NCI-H446 treated with DMSO at 0.1 percent for 48 hours (cell line): Measurements from ENCODE around the gene CTSA.
"Not testable (repeated sequence)": the region's sequence is repeated elsewhere in the genome, so short reads cannot be mapped to it uniquely, and the experiment has no call there.

Source experiments
- DNase-seq: peaks from one replicate; lab custom pipeline; 2025; lab: John Stamatoyannopoulos, UW

Gene CTSA

DNA sequence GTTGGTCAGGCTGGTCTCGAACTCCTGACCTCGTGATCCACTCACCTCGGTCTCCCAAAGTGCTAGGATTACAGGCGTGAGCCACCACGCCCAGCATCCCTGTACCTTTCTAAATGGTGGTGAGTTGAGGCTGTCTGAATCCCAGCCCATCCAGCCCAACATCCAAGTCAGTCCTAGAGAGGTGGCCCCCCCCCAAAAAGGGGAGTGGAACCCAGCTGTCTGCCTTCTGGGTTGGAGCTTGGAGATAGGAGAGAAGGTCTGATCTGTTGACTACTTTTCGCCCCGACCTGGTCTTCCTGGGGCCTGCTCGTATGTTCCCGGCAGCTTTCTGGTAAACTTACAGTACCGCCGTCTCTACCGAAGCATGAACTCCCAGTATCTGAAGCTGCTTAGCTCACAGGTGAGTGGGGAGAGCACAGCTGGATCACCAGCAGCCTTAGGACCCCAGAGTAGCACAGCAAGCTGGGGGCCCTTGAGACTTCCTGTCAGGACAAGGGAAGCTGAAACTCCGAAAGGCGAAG is 5.6 kb downstream of the CTSA start:
- DNase-seq = no peak

DNA sequence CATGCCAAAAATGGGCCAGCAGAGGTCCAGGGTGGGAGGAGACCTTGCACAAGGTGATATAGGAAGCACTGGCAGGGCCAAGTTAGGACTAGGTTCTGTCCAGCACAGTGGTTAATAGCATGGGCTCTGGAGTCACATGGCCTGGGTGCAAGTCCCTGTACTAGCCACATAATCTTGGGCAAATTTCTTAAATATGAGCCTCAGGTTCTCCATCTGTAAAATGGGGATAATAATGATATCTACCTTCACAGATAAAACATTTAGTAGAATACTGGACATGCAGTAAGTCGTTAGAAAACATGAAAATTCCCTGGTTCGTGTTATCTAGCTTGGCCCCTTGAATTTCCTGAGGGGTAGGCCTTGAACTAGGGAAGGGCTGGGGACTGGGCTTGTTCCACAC is 6.2 kb downstream of the CTSA start:
- no peak for DNase-seq

DNA sequence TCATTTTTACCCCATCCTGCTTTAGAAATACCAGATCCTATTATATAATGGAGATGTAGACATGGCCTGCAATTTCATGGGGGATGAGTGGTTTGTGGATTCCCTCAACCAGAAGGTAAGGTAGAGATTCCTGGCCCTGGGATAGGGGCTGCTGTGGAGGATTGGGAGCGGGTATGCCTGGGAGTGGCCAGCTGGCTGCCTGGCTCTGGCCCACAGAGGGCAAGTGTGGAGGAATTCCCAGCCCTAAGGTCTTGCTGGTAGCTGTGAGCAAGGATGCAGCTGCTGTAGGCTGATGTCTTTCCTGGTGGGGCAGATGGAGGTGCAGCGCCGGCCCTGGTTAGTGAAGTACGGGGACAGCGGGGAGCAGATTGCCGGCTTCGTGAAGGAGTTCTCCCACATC is 6.6 kb downstream of the CTSA start:
- DNase-seq = no peak

DNA sequence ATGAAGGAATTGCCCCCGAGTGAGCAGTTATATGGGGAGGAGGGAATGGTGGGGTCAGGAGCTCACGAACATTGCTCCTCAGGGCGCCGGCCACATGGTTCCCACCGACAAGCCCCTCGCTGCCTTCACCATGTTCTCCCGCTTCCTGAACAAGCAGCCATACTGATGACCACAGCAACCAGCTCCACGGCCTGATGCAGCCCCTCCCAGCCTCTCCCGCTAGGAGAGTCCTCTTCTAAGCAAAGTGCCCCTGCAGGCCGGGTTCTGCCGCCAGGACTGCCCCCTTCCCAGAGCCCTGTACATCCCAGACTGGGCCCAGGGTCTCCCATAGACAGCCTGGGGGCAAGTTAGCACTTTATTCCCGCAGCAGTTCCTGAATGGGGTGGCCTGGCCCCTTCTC is 7.2 kb downstream of the CTSA start:
- DNase-seq = no peak

DNA sequence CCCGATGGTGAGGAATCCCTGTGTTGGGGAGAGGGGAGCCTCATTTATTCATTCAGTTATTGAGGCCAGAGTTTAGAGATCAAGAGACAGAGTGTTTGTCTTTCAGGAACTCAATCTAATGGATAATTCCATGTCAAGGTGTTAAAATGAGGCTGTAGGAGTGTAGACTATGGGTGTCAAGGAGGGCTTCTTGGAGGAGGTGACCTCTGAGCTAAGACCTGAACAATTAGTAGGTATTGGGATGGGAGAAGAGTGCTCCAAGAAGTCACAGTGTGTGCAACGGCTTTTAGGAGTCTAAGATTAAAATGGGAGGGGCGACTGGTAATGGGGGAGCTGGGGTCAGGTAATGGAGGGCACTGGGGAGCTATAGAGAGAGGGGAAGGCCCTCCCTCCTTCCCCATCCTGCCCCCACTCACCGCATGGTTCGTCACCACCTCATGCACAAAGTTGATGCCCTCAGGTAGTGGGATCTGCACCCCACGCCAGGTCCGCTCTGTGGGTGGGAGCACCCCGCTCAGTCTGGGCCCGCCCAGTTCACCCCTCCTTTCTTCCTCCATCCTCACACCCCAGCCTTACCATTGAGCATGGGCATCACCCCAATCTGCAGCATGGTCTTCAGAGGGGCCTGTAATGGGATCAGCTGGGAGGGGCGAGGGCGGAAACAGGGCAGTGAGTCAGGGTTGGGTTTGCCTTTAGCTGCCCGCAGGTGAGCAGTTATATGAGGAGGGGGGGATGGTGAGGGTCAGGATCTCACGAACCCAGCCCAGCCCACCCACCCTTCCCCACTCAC is 8.1 kb downstream of the CTSA start:
- DNase-seq = no peak

DNA sequence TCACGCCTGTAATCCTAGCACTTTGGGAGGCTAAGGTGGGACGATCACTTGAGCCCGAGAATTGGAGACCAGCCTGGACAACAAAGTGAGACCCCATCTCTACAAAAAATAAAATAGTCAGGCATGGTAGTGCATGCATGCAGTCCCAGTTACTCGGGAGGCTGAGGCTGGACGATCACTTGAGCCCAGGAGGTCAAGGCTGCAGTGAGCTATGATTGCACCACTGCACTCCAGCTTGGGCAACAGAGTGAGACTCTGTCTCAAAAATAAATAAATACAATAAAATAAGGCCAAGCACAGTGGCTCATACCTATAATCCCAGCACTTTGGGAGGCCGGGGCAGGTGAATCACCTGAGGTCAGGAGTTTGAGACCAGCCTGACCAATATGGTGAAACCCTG is 10.2 kb downstream of the CTSA start:
- not testable (repeated sequence) for DNase-seq

DNA sequence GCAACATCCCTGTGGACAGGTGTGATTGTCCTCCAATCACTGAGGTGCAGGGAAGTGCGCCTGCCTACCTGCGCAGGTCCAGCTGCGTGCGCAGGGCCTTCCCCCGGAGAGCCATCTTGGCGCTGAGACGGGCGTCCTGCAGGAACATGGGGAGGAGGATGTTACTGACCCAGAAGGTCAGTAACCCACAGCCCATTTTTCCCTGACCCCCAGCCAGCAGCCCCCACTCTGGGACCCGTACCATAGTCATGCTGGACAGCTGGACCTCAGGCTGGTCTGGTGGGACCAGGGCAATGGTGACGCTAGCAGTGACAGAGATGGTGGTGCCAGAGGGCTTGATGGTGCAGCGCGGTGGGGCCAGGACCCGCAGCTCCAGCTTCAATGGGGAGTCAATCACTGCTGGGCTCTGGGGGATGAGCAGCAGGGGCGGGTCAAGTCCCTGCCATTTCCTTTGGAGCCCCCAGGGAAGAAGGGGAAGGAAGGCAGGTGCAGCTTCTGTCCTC is 11.1 kb downstream of the CTSA start:
- DNase-seq = no peak

DNA sequence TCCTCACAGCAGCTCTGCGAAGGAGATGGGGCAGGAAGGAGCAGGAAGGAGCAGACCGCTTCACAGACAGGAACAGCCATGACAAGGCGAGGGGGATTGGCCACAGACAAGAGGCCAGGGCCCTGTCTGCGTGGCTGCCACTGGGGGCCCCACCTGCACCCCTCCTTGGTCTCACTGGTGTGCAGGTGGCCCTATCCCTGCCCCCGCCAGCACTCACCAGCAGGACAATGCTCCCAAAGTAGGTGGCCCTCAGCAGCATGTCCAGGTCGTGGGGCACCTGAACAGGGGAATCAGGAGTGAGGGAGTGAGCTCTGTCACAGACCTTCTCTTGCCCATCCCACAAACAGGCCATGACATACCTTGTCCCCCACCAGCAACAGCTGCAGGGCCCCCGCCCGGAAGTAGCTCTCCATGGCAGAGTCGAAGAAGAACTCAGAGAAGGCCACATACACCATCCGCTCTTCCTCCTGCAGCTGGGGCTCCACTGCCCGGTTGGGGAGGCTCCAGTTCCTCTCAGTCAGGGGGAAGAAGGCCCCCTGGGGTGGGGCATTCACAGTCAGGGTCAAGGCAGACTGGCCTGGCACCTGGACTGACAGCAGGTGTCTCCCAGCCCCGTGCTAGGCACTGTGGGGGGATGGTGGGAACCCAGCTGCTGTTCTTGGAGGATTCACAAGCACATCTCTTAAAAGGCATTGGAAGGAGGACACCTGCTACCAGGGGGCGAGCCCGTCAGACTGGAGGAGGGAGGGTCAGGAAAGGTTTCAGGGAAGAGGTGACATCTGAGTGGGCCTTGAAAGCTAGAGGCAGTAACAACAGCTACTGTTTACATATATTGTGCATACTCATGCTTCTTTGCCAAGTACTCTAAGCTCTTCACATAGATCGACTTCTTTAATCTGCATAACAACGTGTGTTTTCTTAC is 13.7 kb downstream of the CTSA start:
- DNase-seq = no peak

DNA sequence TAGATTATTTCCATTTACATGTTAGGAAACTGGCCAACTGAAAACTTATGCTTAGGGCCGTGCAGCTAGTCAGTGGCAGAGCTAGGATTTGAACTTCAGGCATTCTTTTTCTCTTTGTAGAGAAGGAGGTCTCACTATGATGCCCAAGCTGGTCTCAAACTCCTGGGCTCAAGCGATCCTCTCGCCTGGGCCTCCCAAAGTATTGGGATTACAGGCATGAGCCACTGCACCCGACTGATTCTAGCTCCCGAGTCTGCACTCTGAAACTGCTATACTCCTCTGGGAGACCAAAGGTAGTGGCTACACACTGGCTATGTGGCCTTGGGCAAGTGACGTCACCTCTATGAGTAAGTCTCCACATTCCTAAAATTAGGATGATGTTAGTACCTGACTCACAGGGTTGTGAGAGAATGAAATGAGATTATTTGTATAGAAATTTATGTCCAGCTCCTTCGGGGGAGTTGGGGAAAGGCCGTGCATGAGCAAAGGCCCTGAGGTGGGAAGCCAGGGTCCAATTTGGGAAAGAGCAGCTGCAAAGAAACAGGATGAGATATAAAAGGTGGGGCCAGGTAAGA is 14.5 kb downstream of the CTSA start:
- DNase-seq = no peak

DNA sequence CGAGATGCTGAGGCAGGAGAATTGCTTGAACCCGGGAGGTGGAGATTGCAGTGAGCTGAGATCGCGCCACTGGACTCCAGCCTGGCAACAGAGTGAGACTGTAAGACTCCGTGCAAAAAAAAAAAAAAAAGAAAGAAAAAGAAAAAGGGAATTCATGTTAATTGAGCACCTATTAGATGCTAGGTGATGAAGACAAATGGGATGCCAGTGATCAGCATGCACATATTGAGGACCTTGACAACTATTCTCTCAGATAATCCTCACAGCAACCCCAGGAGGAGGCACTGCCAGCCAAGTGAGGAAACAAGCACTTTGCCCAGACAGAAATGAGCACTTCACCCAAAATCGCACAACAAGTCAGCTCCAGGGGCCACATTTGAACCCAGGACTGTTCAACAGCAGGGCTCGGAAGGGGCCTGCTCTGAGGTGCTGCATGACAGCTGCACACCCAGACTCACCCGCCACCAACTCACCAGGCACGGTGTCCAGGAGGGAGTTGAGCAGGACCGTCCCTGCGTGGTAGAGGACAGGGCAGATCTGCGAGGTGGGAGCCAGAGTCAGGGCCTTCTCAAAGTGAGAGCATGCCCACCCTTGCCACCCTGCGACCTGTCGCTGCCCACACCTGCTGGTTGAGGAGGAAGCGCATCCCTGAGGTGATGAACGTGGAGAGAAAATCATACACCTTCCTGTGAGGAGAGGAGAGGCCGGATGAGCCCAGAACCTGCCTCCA is 16.2 kb downstream of the CTSA start:
- no peak for DNase-seq

DNA sequence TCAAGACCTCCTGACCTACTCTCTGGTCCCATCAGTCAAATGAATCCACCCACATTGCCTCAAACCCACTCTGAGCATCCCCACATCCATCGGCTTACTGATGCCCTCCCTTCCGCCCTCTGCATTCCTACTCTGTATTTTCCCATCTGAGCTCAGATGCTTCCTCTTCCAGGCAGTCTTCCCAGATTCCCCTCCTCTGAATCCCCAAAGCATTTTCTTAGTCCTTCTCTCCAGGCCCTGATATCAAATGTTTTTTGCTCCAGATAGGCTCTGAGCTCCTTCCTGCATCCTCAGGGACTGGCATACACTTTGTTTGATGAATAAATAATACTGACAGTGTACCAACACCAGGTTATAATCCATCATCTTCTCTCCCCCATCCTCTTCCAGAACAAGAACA is 16.9 kb downstream of the CTSA start:
- DNase-seq = no peak

DNA sequence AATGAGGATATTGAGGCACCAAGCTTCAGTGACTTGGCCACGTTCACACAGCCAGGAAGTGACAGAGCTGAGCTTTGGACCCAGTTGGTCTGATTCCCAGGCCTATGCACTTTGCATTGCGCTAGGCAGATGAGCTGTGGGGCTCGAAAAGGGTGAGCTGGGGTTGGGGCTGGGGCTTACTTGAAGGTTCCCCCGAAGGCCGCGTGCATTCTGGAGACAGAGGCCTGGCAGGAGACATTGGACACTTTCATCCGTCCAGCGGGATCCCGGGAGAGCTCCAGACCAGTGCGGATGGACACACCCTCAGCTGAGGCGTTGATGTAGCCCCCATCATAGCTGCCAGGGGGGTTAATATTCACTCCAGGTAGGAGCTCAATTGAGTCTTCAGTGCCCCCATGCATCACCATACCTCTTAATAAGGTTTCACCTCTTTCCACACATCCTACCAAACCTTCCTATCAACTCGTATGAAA is 18.2 kb downstream of the CTSA start:
- no peak for DNase-seq

DNA sequence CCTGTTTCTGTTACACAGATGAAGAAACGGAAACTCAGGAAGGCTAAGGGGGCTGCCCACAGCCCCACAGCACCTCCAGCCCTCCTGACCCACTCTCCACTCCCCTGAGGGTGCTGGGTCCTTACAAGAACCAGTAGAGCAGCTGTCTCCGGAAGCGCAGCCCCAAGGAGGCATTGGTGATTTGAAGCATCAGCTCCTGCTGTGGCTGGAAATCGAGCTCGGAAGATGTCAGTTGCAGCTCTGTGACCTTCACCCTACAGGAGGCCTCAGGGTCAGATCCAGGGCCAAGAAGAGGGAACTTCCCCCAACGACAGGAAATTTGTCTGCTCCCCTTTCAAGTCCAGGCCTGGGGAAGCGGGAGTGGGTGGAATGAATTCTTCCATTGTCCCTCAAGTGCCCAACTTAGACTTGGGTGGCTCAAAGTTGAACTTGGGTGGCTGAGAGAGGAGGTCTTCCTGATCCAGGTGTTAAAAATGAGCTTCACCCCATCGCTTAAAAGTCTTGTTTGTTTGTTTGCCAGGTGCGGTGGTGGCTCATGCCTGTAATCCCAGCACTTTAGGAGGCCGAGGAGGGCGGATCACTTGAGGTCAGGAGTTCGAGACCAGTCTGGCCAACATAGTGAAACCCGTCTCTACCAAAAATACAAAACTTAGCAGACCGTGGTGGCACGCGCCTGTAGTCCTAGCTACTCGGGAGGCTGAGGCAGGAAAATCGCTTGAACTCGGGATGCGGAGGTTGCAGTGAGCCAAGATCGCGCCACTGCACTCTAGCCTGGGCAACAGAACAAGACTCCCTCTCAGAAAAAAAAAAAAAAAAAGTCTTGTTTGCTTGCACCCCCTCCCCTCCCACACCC is 18.9 kb downstream of the CTSA start:
- no peak for DNase-seq

DNA sequence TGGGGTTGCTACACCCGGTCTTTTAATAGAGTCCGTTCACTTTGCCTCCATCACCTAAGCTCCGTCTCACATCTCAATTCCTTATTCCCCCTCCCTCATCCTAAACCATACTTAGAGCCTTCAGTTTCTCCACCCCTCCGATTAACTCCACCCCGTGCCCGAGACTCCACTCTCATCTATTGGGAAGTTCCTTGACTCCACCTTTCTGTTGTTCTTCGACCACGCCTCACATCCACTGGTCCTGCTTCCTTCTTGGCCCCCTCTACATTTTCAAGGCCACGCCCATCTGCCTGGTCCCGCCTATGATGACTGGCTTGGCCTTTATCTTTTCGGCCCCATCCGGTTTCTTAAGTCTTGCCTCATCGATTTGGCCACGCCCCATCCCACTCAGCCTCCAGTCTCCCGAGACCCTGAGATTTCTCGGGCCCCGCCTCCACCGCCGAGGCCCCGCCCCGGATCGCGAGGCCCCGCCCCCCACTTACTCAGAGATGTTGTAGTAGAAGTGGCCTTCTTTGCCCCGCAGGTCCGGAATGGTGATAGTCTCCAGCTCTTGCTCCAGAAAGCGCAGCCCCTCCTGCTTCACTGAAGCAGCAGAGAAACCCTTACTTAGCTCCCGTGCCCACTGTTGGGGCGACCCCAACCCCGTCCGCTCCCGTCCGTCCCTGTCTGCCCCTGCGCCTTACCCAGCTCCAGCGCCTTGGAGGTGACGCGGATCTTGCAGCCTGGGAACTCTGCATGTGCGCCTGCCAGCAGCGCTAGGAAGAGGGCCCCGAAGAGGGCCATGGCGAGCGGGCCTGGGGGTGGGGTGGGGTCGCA is 19.7 kb downstream of the CTSA start:
- peak; percentile 40 for DNase-seq

DNA sequence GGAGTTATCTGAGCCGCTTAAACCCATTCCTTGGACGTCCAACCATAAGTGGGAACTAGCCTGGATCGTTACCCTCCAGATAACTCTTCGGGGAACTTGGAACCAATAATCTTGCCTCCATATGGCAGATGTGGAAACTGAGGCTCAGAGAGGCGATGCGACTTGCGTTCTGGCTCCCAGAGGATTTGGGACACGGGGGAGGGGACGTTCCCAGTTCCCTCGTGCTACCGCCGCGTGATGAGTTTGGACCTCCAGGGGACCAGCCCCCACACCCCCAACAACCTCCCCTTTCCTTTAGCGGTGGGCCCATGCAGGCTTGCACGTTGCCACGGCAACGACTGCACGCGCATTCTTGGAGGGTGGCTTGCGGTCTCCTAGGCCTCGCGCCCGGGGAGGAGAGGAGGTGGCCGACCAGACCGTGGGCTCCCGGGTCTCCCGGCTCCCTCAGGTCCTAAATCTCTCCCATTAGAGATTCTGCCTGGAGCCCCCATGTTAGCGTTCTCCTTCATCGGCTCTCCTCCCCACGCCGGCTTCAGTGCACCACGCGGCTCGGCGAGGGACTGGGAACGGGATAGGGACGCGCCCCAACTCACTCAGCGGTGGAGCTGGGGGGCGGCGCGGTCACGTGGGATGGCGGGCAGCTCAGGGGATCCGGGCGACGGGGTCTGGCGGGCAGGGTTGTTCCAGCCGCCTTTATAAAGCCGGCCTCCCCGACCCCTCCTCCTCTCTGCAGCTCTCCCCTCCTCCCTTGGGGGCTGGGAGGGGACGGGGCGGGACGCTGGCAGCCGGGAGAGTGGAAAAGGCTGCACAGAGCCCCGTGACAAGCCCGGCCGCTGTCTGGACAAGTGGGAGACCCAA is 20.6 kb downstream of the CTSA start, which contains the start of gene PLTP:
TSS of gene PLTP (minus strand) at position 670 of the 858 bp plus-strand sequence. CDS start 703 bp downstream, outside the sequence.
- no peak for DNase-seq

DNA sequence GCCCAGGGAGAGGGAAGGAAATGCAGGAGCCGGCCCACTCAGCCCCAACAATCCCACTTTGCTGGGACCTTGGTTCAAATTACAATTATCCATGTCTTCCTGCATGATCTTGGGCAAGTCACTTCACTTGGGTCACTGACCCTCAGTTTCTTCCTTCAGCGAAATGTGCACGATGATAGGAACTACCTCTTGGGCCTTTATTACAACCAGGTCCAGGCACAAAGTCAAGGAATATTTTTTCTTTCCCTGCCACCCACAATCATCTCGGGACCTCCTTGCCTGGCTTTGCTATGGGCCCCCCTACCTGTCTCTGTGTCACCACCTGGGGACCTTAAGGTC is 21.2 kb downstream of the CTSA start:
- DNase-seq = no peak

DNA sequence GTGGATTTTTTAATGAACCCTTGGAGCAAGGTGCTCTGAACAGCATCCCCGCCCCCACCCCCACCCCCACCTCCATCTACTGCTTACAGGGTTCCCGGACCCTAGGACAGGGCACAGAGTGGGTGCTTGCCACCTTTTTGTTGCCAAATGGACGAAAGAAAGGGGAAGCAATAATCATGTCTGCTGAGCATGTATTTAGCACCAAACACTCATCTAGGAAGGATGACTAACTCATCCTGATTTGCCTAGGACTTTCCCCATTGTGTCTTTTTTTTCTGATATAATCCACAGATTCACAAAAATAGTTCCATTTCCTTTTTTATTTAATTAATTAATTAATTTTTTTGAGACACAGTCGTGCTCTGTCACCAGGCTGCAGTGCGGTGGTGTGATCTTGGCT is 22.0 kb downstream of the CTSA start:
- no peak for DNase-seq

DNA sequence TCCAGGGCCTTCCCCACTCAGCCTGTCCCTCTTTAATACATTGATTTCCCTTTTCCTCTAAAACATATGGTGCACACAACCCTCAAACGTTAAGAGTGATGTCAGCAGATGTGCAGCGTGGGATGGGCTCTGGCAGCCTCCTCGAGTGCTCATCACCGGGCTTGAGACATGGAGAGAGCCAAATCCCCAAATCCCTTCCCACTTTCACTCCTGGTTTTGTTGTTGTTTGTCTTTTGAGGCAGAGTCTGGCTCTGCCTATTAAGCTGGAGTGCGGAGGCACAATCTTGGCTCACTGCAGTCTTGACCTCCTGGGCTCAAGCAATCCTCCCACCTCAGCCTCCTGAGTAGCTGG is 26.6 kb downstream of the CTSA start:
- DNase-seq = no peak

DNA sequence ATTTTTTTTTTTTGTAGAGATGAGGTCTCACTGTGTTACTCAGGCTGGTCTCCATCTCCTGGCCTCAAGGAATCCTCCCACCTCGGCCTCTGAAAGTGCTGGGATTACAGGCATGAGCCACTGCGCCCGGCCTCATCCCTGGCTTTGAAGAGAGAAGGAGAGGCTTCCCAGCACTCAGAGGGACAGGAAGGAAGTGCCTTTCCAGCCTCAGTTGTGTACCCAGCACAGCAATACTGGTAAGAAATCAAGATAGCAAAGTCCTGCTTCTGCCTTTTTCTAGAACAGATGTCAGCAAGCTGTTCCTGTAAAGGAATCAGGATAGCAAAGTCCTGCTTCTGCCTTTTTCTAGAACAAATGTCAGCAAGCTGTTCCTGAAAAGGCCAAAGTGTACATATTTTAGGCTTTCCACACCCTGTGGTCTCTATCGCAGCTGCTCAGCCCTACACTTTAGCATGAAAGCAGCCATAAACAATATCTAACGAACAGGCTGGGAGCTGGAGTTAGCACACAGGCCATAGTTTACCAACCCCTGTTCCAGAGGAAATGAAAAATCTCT is 27.1 kb downstream of the CTSA start:
- DNase-seq = no peak
